ENCODE measurements around the gene MT1B. TPM values are rescaled to one million over a fixed set of nuclear protein-coding genes. Genes with fewer than 3 reads are reported as not detected.

The MT1B gene
- total RNA-seq, 1 experiment from 2014 or later: not detected

- H3K27me3 ChIP-seq (replicated peaks): no peaks in the 10 kb centered on the region
- peaks cover 12% of the 10 kb centered on the region for H3K4me1 ChIP-seq (replicated peaks)
- H3K27ac ChIP-seq: no peak overlapping the region
- DNase-seq (ENCODE audit: low read depth in 1 of 2, low spot score in 2 of 2): no peak
- H3K9me3 ChIP-seq (replicated peaks): 0 out of 2 replicates have a peak, but pooled peaks cover 4% of the 10 kb centered on the region
- no peaks in the 10 kb centered on the region for H3K36me3 ChIP-seq
- no peak overlapping the region for H3K4me3 ChIP-seq
Measured at GRCh38 chr16:56684926-56685590, 33.4 kb downstream of the MT1B start.

DNA sequence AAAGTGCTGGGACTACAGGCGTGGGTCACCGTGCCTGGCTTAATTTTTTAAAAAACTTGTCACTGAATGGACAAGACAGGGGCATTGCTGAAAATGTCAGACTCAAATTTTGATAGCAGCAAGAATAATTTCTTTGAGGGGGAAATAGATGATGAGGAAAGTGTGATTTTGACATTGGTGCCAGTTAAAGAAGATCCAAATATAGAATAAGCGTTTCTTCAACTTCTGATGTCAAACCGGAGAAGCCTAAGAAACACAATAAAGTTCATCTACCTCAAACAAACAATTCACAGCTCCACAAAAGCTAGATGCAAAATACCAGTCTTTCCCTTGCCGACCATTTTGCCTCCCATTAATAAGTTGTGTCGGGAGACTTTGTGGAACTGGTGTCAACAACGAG lies 35.1 kb downstream of the MT1B start:
- H3K4me1 ChIP-seq (replicated peaks): peaks cover 11% of the 10 kb centered on the region
- H3K36me3 ChIP-seq: no peaks in the 10 kb centered on the region
- 0 out of 2 replicates have a peak, but pooled peaks cover 4% of the 10 kb centered on the region for H3K9me3 ChIP-seq (replicated peaks)
- no peak overlapping the region for H3K27ac ChIP-seq
- H3K27me3 ChIP-seq (replicated peaks): no peaks in the 10 kb centered on the region
- no peak overlapping the region for H3K4me3 ChIP-seq
- DNase-seq (ENCODE audit: low read depth in 1 of 2, low spot score in 2 of 2): no peak

GRCh38 chr16:56688762-56689161 lies 37.1 kb downstream of the MT1B start:
- H3K9me3 ChIP-seq (replicated peaks): 0 out of 2 replicates have a peak, but pooled peaks cover 4% of the 10 kb centered on the region
- H3K4me3 ChIP-seq: no peak overlapping the region
- DNase-seq (ENCODE audit: low read depth in 1 of 2, low spot score in 2 of 2): no peak
- H3K27ac ChIP-seq: no peak overlapping the region
- H3K4me1 ChIP-seq (replicated peaks): no peaks in the 10 kb centered on the region
- no peaks in the 10 kb centered on the region for H3K27me3 ChIP-seq (replicated peaks)
- H3K36me3 ChIP-seq: no peaks in the 10 kb centered on the region

GRCh38 chr16:56689171-56689570 lies 37.5 kb downstream of the MT1B start:
- no peak overlapping the region for H3K27ac ChIP-seq
- DNase-seq (ENCODE audit: low read depth in 1 of 2, low spot score in 2 of 2): no peak
- 0 out of 2 replicates have a peak, but pooled peaks cover 4% of the 10 kb centered on the region for H3K9me3 ChIP-seq (replicated peaks)
- no peak overlapping the region for H3K4me3 ChIP-seq
- no peaks in the 10 kb centered on the region for H3K4me1 ChIP-seq (replicated peaks)
- no peaks in the 10 kb centered on the region for H3K27me3 ChIP-seq (replicated peaks)
- H3K36me3 ChIP-seq: no peaks in the 10 kb centered on the region

GRCh38 chr16:56690420-56691122 lies 38.9 kb downstream of the MT1B start:
- no peak for DNase-seq (ENCODE audit: low read depth in 1 of 2, low spot score in 2 of 2)
- Histone ChIP-seq H3K4me1 (replicated peaks) (no peaks in the 10 kb centered on the region), H3K4me3 (no peak overlapping the region), H3K36me3 (no peaks in the 10 kb centered on the region), H3K27ac (no peak overlapping the region), H3K9me3 (replicated peaks) (0 out of 2 replicates have a peak, but pooled peaks cover 4% of the 10 kb centered on the region), H3K27me3 (replicated peaks) (no peaks in the 10 kb centered on the region)

DNA sequence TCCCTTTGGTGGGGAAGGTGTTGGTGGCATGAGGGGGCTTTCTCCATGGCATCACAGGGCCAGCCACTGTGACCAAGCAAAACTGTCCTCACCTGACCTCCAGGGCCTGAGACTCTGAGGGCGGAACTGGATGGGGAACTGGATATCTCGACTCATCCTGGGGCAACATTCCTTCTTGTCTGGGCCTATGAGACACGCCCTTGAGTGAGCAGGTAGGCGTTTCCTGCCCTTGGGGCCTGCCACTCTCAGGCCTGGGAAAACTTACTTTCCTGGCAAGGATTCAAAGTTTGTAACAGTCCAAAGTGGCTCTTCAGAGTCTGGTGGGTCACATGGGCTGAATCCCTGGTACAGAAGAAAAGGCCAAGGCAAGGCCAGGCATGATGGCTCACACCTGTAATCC lies 40.2 kb downstream of the MT1B start:
- Histone ChIP-seq H3K36me3 (no peaks in the 10 kb centered on the region), H3K4me3 (no peak overlapping the region), H3K9me3 (replicated peaks) (0 out of 2 replicates have a peak, but pooled peaks cover 2% of the 10 kb centered on the region), H3K27me3 (replicated peaks) (no peaks in the 10 kb centered on the region), H3K4me1 (replicated peaks) (no peaks in the 10 kb centered on the region), H3K27ac (no peak overlapping the region)
- no peak for DNase-seq (ENCODE audit: low read depth in 1 of 2, low spot score in 2 of 2)

GRCh38 chr16:56695246-56695645 lies 43.6 kb downstream of the MT1B start:
- no peaks in the 10 kb centered on the region for H3K4me1 ChIP-seq (replicated peaks)
- H3K9me3 ChIP-seq (replicated peaks): no peaks in the 10 kb centered on the region
- no peak for DNase-seq (ENCODE audit: low read depth in 1 of 2, low spot score in 2 of 2)
- no peak overlapping the region for H3K4me3 ChIP-seq
- no peaks in the 10 kb centered on the region for H3K36me3 ChIP-seq
- no peak overlapping the region for H3K27ac ChIP-seq
- H3K27me3 ChIP-seq (replicated peaks): no peaks in the 10 kb centered on the region

GRCh38 chr16:56697456-56698155 lies 45.9 kb downstream of the MT1B start:
- Histone ChIP-seq H3K27ac (no peak overlapping the region), H3K9me3 (replicated peaks) (no peaks in the 10 kb centered on the region), H3K4me1 (replicated peaks) (no peaks in the 10 kb centered on the region), H3K36me3 (no peaks in the 10 kb centered on the region), H3K4me3 (no peak overlapping the region), H3K27me3 (replicated peaks) (no peaks in the 10 kb centered on the region)
- DNase-seq (ENCODE audit: low read depth in 1 of 2, low spot score in 2 of 2): no peak

DNA sequence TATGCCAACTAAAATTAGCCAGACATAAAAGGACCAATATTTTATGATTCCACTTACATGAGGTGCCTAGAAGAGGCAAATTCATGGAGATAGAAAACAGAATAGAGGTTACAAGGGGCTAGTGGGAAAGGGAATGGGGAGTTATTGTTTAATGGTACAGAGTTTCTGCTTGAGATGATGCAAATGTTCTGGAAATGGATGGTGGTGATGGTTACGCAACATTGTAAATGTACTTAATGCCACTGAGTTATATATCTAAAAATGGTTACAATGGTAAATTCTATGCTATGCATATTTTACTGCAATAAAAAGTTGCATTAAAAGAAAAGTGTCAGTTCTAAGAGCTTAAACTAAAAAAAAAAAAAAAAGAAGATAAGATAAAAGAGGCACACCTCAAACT lies 48.5 kb downstream of the MT1B start:
- H3K27me3 ChIP-seq (replicated peaks): no peaks in the 10 kb centered on the region
- no peak for DNase-seq (ENCODE audit: low read depth in 1 of 2, low spot score in 2 of 2)
- no peaks in the 10 kb centered on the region for H3K4me1 ChIP-seq (replicated peaks)
- no peak overlapping the region for H3K4me3 ChIP-seq
- H3K27ac ChIP-seq: no peak overlapping the region
- H3K36me3 ChIP-seq: no peaks in the 10 kb centered on the region
- H3K9me3 ChIP-seq (replicated peaks): no peaks in the 10 kb centered on the region

DNA sequence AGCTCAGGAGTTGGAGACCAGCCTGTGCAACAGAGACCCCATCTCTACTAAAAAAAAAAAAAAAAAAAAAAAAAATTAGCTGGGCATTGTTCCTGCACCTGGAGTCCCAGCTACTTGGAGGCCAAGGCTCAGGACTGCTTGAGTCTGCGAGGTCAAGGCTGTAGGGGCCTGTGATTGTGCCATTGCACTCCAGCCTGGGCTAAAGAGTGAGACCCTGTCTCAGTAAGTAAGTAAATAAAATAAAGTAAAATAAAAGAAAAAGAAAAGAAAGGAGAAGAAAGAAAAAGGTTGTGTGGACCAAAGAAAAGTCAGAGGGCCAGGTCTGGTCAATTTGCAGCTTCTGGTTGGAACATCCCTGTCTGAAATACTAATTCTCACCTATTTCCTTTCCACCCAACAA lies 48.9 kb downstream of the MT1B start:
- H3K36me3 ChIP-seq: no peaks in the 10 kb centered on the region
- no peak overlapping the region for H3K27ac ChIP-seq
- no peak overlapping the region for H3K4me3 ChIP-seq
- no peaks in the 10 kb centered on the region for H3K4me1 ChIP-seq (replicated peaks)
- H3K27me3 ChIP-seq (replicated peaks): no peaks in the 10 kb centered on the region
- no peaks in the 10 kb centered on the region for H3K9me3 ChIP-seq (replicated peaks)
- DNase-seq (ENCODE audit: low read depth in 1 of 2, low spot score in 2 of 2): no peak

GRCh38 chr16:56701534-56701933 lies 49.8 kb downstream of the MT1B start:
- DNase-seq (ENCODE audit: low read depth in 1 of 2, low spot score in 2 of 2): no peak

More at GRCh38 chr16:56701534-56701933, 49.8 kb downstream of the MT1B start:
- Histone ChIP-seq H3K4me1 (replicated peaks) (no peaks in the 10 kb centered on the region), H3K27me3 (replicated peaks) (no peaks in the 10 kb centered on the region), H3K27ac (no peak overlapping the region), H3K4me3 (no peak overlapping the region), H3K9me3 (replicated peaks) (no peaks in the 10 kb centered on the region), H3K36me3 (no peaks in the 10 kb centered on the region)
